ENCODE results near the gene CDH20.

CDH20 gene

DNA sequence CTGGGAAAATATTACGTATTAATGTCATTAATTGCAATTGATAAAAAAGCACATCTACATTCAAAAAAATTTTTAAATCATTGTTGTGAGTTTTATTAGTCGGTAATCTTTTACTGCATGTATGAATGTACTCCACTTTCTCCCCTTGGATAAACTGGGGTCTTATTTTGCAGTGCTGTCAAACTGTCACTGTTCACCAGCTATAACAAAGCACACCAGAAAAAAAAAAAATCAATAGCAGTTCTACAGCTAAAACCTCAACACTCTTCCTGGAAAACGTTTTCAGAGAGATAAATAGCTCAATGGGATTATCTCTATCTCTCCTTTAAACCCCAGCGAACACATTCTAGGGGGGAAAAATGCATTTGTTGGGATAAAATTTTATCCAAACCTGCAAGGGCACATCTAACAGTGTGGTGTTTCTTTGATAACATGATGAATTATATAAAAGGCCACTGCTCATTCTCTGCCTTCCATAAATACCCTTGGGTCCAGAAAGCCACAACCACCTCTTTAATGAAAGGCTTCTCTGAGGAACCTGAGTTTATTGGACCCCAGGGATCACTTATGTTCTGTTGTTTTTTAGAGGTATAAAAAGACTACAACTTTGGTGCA, 219.9 kb downstream of the CDH20 start:
- no peak overlapping the region for H2AFZ ChIP-seq (ENCODE audit: low read depth, low read length)
- H3K27me3 ChIP-seq (ENCODE audit: insufficient read depth, low read length), result no peaks in the 10 kb centered on the region
- no peaks in the 10 kb centered on the region for H3K9me3 ChIP-seq (ENCODE audit: low read length)
- H3K36me3 ChIP-seq (ENCODE audit: insufficient read depth, low read length), result no peaks in the 10 kb centered on the region
- no peak overlapping the region for H3K4me3 ChIP-seq (ENCODE audit: low read length)
- peaks cover 7% of the 10 kb centered on the region for H3K4me1 ChIP-seq (ENCODE audit: insufficient read depth, low read length)

GRCh38 chr18:61554117-61554776, 221.0 kb downstream of the CDH20 start:
- Histone ChIP-seq H3K4me3 (ENCODE audit: low read length) (no peak overlapping the region), H3K9me3 (ENCODE audit: low read length) (no peaks in the 10 kb centered on the region), H3K4me1 (ENCODE audit: insufficient read depth, low read length) (peaks cover 6% of the 10 kb centered on the region), H3K27me3 (ENCODE audit: insufficient read depth, low read length) (no peaks in the 10 kb centered on the region), H3K36me3 (ENCODE audit: insufficient read depth, low read length) (no peaks in the 10 kb centered on the region), H2AFZ (ENCODE audit: low read depth, low read length) (no peak overlapping the region)

GRCh38 chr18:61554946-61555361, 221.7 kb downstream of the CDH20 start:
- H3K9me3 ChIP-seq (ENCODE audit: low read length), result no peaks in the 10 kb centered on the region
- H2AFZ ChIP-seq (ENCODE audit: low read depth, low read length), result no peak overlapping the region
- H3K4me1 ChIP-seq (ENCODE audit: insufficient read depth, low read length), result peaks cover 2% of the 10 kb centered on the region
- H3K4me3 ChIP-seq (ENCODE audit: low read length), result no peak overlapping the region
- no peaks in the 10 kb centered on the region for H3K36me3 ChIP-seq (ENCODE audit: insufficient read depth, low read length)
- H3K27me3 ChIP-seq (ENCODE audit: insufficient read depth, low read length), result no peaks in the 10 kb centered on the region

DNA sequence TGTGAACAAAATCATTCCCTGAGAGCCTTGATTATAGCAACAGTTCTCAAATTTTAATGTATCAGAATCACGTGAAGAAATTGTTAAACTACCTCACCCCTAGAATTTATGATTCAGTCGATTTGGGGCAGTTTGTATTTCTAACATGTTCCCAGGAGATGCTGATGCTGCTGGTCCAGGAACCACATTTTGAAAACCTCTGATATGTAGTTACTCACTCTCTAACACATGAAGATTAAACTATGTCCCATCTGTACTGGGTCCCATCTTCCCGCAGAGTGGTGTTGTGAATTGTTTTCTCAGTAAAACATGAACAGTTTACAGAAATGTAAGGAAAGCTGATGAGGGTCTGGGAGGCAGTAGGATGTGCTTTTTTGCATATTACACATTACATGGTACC, 223.1 kb downstream of the CDH20 start:
- no peak overlapping the region for H2AFZ ChIP-seq (ENCODE audit: low read depth, low read length)
- H3K36me3 ChIP-seq (ENCODE audit: insufficient read depth, low read length), result no peaks in the 10 kb centered on the region
- no peak overlapping the region for H3K4me3 ChIP-seq (ENCODE audit: low read length)
- H3K4me1 ChIP-seq (ENCODE audit: insufficient read depth, low read length), result peaks cover 2% of the 10 kb centered on the region
- H3K9me3 ChIP-seq (ENCODE audit: low read length), result no peaks in the 10 kb centered on the region
- no peaks in the 10 kb centered on the region for H3K27me3 ChIP-seq (ENCODE audit: insufficient read depth, low read length)

DNA sequence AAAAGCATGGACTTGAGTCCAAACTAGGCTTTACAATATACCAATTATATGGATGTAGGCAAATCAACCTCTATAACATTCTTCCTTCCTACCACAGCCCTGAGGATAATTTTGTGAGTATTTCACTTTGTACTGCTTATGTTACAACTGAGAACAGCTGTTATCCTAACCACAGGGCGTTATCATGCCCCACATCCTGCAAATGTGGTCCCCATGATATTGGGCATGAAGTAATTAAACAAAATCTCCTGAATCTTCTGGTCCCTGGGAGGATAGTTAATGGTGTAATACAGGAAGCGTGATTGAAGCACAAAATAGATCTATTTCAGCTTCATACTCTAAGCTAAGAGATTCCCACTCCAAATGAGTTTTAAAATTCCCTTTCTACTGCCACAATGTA, 223.6 kb downstream of the CDH20 start:
- no peak overlapping the region for H2AFZ ChIP-seq (ENCODE audit: low read depth, low read length)
- H3K4me1 ChIP-seq (ENCODE audit: insufficient read depth, low read length), result no peaks in the 10 kb centered on the region
- no peaks in the 10 kb centered on the region for H3K9me3 ChIP-seq (ENCODE audit: low read length)
- H3K27me3 ChIP-seq (ENCODE audit: insufficient read depth, low read length), result no peaks in the 10 kb centered on the region
- H3K4me3 ChIP-seq (ENCODE audit: low read length), result no peak overlapping the region
- H3K36me3 ChIP-seq (ENCODE audit: insufficient read depth, low read length), result no peaks in the 10 kb centered on the region

DNA sequence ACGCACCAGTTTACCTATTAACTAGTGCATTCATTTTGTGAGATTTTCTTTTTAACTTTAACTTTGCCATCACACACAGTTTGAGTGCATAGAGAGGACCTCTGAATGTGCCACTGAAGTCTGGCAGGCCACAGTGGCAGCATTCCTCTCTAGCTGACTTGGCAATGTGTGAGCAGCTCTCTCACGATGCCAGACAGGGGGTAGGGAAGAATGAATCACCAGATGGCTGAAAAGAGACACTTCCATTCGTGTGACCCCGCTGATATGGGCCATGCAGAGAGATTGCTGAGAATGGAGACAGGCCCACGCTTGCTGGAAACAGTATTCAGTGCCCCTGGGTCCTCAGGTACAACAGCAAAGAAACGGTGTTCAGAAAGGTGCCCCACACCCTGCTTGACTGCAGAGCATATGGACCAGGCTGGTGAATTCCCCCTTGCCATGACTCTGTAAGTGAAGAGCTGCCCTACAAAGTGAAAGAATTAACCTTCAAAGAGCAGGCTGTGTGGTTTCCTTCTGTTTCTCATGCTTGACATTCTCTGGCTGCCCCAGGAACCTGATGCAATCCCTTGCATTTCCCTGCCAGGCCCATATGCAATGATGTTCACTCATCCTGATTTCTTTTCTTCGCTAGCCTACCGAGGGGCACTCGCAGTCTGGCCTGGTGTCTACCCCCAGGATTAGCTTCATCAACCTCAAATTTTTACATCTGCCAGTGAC, 236.1 kb downstream of the CDH20 start:
- Histone ChIP-seq H3K27me3 (ENCODE audit: insufficient read depth, low read length) (no peaks in the 10 kb centered on the region), H3K4me1 (ENCODE audit: insufficient read depth, low read length) (peaks cover 5% of the 10 kb centered on the region), H3K9me3 (ENCODE audit: low read length) (no peaks in the 10 kb centered on the region), H2AFZ (ENCODE audit: low read depth, low read length) (no peak overlapping the region), H3K4me3 (ENCODE audit: low read length) (no peak overlapping the region), H3K36me3 (ENCODE audit: insufficient read depth, low read length) (no peaks in the 10 kb centered on the region)

DNA sequence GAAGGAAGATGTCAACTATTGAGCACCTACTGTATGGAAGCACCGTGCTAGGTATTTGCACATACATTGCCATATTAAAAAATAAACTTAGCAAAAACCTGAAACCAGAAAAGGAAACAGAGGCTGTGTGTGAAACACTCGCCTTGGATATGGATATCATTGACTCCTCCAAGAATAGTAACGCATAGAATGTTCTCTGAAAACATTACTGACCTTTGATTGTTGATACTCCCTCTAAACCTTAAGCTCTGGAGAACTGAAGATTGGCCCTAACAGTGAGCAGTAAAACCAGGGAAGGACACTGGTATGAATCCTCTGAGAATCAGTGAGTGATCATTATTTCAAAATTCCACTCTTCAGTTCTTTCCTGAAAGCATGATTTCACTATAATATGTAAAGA, 236.8 kb downstream of the CDH20 start:
- Histone ChIP-seq H3K36me3 (ENCODE audit: insufficient read depth, low read length) (no peaks in the 10 kb centered on the region), H3K4me3 (ENCODE audit: low read length) (no peak overlapping the region), H2AFZ (ENCODE audit: low read depth, low read length) (no peak overlapping the region), H3K9me3 (ENCODE audit: low read length) (no peaks in the 10 kb centered on the region), H3K27me3 (ENCODE audit: insufficient read depth, low read length) (no peaks in the 10 kb centered on the region), H3K4me1 (ENCODE audit: insufficient read depth, low read length) (peaks cover 5% of the 10 kb centered on the region)

DNA sequence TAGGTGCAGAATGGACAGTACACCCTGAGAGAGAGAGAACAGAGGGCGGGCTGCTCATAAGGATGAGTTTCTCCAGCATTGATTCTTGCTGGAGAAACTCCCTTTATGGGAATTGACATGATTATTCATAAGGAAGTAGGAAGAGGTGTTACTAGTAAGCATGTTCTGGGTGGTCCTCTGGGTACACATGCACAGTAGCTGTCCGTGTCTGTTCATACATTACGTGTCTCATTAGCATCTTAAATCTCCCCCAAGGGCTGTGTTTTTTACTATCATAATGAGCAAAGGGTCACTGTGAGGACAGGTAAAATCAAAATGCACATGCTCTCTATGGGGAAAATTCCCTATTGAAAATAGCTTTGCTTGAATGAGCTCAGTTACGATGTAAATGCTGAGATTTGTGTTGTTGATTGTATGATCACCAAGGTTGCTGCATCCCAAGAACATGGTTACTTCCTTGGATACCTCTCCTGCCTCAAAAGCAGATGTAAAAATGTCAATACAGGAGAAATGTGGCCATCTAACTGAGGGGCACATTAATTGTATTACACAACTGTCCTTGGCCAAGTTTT, 238.9 kb downstream of the CDH20 start:
- peaks cover 5% of the 10 kb centered on the region for H3K4me1 ChIP-seq (ENCODE audit: insufficient read depth, low read length)
- H2AFZ ChIP-seq (ENCODE audit: low read depth, low read length), result no peak overlapping the region
- no peaks in the 10 kb centered on the region for H3K27me3 ChIP-seq (ENCODE audit: insufficient read depth, low read length)
- H3K9me3 ChIP-seq (ENCODE audit: low read length), result no peaks in the 10 kb centered on the region
- no peak overlapping the region for H3K4me3 ChIP-seq (ENCODE audit: low read length)
- no peaks in the 10 kb centered on the region for H3K36me3 ChIP-seq (ENCODE audit: insufficient read depth, low read length)

DNA sequence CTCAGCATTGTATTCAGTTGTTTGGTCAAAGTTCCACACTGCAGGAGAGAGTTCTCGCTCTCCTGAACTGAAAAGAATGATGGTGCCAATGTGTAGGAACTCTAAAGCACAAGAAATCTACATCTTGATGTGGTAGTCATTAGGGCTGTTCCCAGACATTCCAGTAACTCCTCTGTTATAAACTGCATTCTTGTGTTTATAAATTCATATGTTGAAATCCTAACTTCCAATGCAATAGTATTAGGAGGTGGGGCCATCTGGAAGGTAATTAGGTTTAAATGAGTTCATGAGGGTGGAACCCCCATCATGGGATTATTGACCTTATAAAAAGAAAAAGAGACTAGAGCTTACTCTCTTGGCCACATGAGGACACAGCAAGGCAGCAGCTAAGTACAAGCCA, 239.6 kb downstream of the CDH20 start:
- Histone ChIP-seq H3K9me3 (ENCODE audit: low read length) (no peaks in the 10 kb centered on the region), H3K4me3 (ENCODE audit: low read length) (no peak overlapping the region), H2AFZ (ENCODE audit: low read depth, low read length) (no peak overlapping the region), H3K27me3 (ENCODE audit: insufficient read depth, low read length) (no peaks in the 10 kb centered on the region), H3K36me3 (ENCODE audit: insufficient read depth, low read length) (no peaks in the 10 kb centered on the region), H3K4me1 (ENCODE audit: insufficient read depth, low read length) (peaks cover 5% of the 10 kb centered on the region)

GRCh38 chr18:61574665-61575064, 241.4 kb downstream of the CDH20 start:
- Histone ChIP-seq H3K36me3 (ENCODE audit: insufficient read depth, low read length) (no peaks in the 10 kb centered on the region), H3K27me3 (ENCODE audit: insufficient read depth, low read length) (no peaks in the 10 kb centered on the region), H3K4me1 (ENCODE audit: insufficient read depth, low read length) (peaks cover 5% of the 10 kb centered on the region)

GRCh38 chr18:61575419-61575818, 242.2 kb downstream of the CDH20 start:
- no peaks in the 10 kb centered on the region for H3K36me3 ChIP-seq (ENCODE audit: insufficient read depth, low read length)
- no peak overlapping the region for H3K4me3 ChIP-seq (ENCODE audit: low read length)
- H3K9me3 ChIP-seq (ENCODE audit: low read length), result no peaks in the 10 kb centered on the region
- H2AFZ ChIP-seq (ENCODE audit: low read depth, low read length), result no peak overlapping the region
- peaks cover 5% of the 10 kb centered on the region for H3K4me1 ChIP-seq (ENCODE audit: insufficient read depth, low read length)
- H3K27me3 ChIP-seq (ENCODE audit: insufficient read depth, low read length), result no peaks in the 10 kb centered on the region

More at GRCh38 chr18:61574665-61575064, 241.4 kb downstream of the CDH20 start:
- Histone ChIP-seq H3K4me3 (ENCODE audit: low read length) (no peak overlapping the region), H2AFZ (ENCODE audit: low read depth, low read length) (no peak overlapping the region), H3K9me3 (ENCODE audit: low read length) (no peaks in the 10 kb centered on the region)

DNA sequence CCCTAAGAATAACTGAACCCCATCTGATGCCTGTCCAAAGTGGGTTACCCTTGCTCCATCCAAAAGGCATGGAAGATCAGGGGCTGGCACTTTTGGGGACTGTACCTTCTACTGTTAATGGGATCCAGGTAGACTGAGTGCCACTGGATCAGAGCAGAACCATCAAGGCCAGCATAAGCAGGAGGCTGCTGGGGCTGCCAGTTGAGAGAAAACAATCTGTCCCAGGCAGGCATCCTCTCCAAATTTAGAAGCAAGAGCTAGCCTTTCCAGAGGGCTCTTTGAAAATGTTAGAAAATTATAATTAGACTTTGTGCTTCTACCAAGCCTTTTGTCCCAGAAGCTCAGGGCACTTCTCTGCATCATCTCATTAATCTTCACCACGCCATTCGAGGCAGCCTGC, 245.6 kb downstream of the CDH20 start:
- Histone ChIP-seq H3K27me3 (ENCODE audit: insufficient read depth, low read length) (no peaks in the 10 kb centered on the region), H3K4me3 (ENCODE audit: low read length) (no peak overlapping the region), H3K36me3 (ENCODE audit: insufficient read depth, low read length) (no peaks in the 10 kb centered on the region), H3K4me1 (ENCODE audit: insufficient read depth, low read length) (peaks cover 5% of the 10 kb centered on the region), H3K9me3 (ENCODE audit: low read length) (no peaks in the 10 kb centered on the region), H2AFZ (ENCODE audit: low read depth, low read length) (no peak overlapping the region)

- Histone ChIP-seq H3K36me3 (ENCODE audit: insufficient read depth, low read length) (no peaks in the 10 kb centered on the region), H3K4me1 (ENCODE audit: insufficient read depth, low read length) (peaks cover 5% of the 10 kb centered on the region), H3K9me3 (ENCODE audit: low read length) (no peaks in the 10 kb centered on the region), H3K27me3 (ENCODE audit: insufficient read depth, low read length) (no peaks in the 10 kb centered on the region), H2AFZ (ENCODE audit: low read depth, low read length) (no peak overlapping the region), H3K4me3 (ENCODE audit: low read length) (no peak overlapping the region)
Measured at GRCh38 chr18:61579581-61579980, 246.4 kb downstream of the CDH20 start.
